ENCODE results near the gene TBC1D22A. TPM values are rescaled to one million over a fixed set of nuclear protein-coding genes. Genes with fewer than 3 reads are reported as not detected.

TBC1D22A gene
- total RNA-seq, 3 donors from 2014 or later = 19.0 to 23.6 (median 23.6) TPM

- no peaks in the 10 kb centered on the region for H3K4me1 ChIP-seq
- intact Hi-C loops (cut with DNase I; ENCODE audit: low total_unique reads) = no loop called here
- DNase-seq (ENCODE audit: low spot score in 2 of 2) = no peak
Observed at GRCh38 chr22:47006433-47006832, 244.0 kb downstream of the TBC1D22A start.

GRCh38 chr22:47006869-47007268 lies 244.4 kb downstream of the TBC1D22A start:
- TF ChIP-seq POLR2A (IDR thresholded peaks at IDR 0.05) = no peak
- no peak for TF ChIP-seq POLR2AphosphoS5 (IDR thresholded peaks at IDR 0.05)
- TF ChIP-seq CTCF (IDR thresholded peaks at IDR 0.05) = no peak
- intact Hi-C loops (cut with DNase I; ENCODE audit: low total_unique reads) = no loop called here
- H3K27me3 ChIP-seq = no peaks in the 10 kb centered on the region

More at GRCh38 chr22:47006433-47006832, 244.0 kb downstream of the TBC1D22A start:
- Histone ChIP-seq H3K4me3 (no peak overlapping the region), H3K9me3 (no peaks in the 10 kb centered on the region), H3K36me3 (no peaks in the 10 kb centered on the region), H3K27me3 (no peaks in the 10 kb centered on the region), H3K27ac (no peak overlapping the region)
- TF ChIP-seq POLR2A (IDR thresholded peaks at IDR 0.05) (no peak), POLR2AphosphoS5 (IDR thresholded peaks at IDR 0.05) (no peak), CTCF (IDR thresholded peaks at IDR 0.05) (no peak)

GRCh38 chr22:47007496-47007895 lies 245.0 kb downstream of the TBC1D22A start:
- no peaks in the 10 kb centered on the region for H3K27me3 ChIP-seq
- intact Hi-C loops (cut with DNase I; ENCODE audit: low total_unique reads) = no loop called here
- H3K4me3 ChIP-seq = no peak overlapping the region
- TF ChIP-seq POLR2A (IDR thresholded peaks at IDR 0.05) (no peak), POLR2AphosphoS5 (IDR thresholded peaks at IDR 0.05) (no peak), CTCF (IDR thresholded peaks at IDR 0.05) (no peak)
- H3K27ac ChIP-seq = no peak overlapping the region
- no peak for DNase-seq (ENCODE audit: low spot score in 2 of 2)
- no peaks in the 10 kb centered on the region for H3K9me3 ChIP-seq
- H3K4me1 ChIP-seq = no peaks in the 10 kb centered on the region
- H3K36me3 ChIP-seq = no peaks in the 10 kb centered on the region

More at GRCh38 chr22:47006869-47007268, 244.4 kb downstream of the TBC1D22A start:
- Histone ChIP-seq H3K9me3 (no peaks in the 10 kb centered on the region), H3K36me3 (no peaks in the 10 kb centered on the region), H3K27ac (no peak overlapping the region), H3K4me1 (no peaks in the 10 kb centered on the region), H3K4me3 (no peak overlapping the region)
- no peak for DNase-seq (ENCODE audit: low spot score in 2 of 2)

GRCh38 chr22:47008208-47008885 lies 245.9 kb downstream of the TBC1D22A start:
- no peak for DNase-seq (ENCODE audit: low spot score in 2 of 2)
- no peak overlapping the region for H3K27ac ChIP-seq
- H3K9me3 ChIP-seq = no peaks in the 10 kb centered on the region
- no peaks in the 10 kb centered on the region for H3K27me3 ChIP-seq
- H3K4me1 ChIP-seq = no peaks in the 10 kb centered on the region
- no peak overlapping the region for H3K4me3 ChIP-seq
- intact Hi-C loops (cut with DNase I; ENCODE audit: low total_unique reads) = no loop called here
- TF ChIP-seq CTCF (IDR thresholded peaks at IDR 0.05) = no peak
- no peak for TF ChIP-seq POLR2AphosphoS5 (IDR thresholded peaks at IDR 0.05)
- no peaks in the 10 kb centered on the region for H3K36me3 ChIP-seq

DNA sequence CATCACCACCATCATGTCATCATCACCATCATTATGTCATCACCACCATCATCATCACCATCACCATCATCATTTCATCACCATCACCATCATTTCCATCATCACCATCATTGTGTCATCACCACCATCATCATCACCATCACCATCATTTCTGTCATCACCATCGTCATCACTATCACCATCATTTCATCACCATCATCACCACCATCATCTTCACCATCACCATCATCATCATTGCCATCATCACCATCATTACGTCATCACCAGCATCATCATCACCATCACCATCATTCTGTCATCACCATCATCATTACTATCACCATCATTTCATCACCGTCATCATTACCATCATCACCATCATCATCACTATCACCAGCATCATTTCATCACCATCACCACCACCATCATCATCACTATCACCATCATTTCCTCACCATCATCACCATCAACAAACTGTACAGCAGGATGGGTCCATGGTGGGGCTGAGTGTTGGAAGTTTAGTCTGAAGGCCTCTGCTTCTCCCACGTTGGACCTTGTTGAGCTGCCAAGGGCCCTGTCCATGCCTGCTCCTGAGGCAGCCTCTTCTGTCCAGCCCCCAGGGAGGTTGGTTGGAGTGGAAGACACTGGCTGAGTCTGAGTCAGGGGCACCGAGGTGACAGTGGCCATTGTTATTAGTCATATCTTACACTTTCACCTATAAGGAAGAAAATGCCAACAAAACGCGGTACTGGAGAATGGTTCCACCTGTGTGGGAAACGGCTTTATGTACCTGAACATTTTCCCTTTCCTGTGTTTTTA lies 247.1 kb downstream of the TBC1D22A start:
- H3K27ac ChIP-seq = no peak overlapping the region
- H3K9me3 ChIP-seq = no peaks in the 10 kb centered on the region
- no peaks in the 10 kb centered on the region for H3K27me3 ChIP-seq
- H3K36me3 ChIP-seq = no peaks in the 10 kb centered on the region
- no peak for TF ChIP-seq POLR2A (IDR thresholded peaks at IDR 0.05)
- TF ChIP-seq CTCF (IDR thresholded peaks at IDR 0.05) = no peak
- TF ChIP-seq POLR2AphosphoS5 (IDR thresholded peaks at IDR 0.05) = no peak
- DNase-seq (ENCODE audit: low spot score in 2 of 2) = no peak
- H3K4me1 ChIP-seq = no peaks in the 10 kb centered on the region
- intact Hi-C loops (cut with DNase I; ENCODE audit: low total_unique reads) = loop anchor here (5.0 kb wide), 1 partner anchor 357 kb away; no protein-coding TSS in a partner anchor
- no peak overlapping the region for H3K4me3 ChIP-seq
